Measurements from ENCODE around the gene ZNF625. TPM values are rescaled to one million over a fixed set of nuclear protein-coding genes. Genes with fewer than 3 reads are reported as not detected.

Gene ZNF625
- total RNA-seq, 1 experiment from 2014 or later: not detected

DNA sequence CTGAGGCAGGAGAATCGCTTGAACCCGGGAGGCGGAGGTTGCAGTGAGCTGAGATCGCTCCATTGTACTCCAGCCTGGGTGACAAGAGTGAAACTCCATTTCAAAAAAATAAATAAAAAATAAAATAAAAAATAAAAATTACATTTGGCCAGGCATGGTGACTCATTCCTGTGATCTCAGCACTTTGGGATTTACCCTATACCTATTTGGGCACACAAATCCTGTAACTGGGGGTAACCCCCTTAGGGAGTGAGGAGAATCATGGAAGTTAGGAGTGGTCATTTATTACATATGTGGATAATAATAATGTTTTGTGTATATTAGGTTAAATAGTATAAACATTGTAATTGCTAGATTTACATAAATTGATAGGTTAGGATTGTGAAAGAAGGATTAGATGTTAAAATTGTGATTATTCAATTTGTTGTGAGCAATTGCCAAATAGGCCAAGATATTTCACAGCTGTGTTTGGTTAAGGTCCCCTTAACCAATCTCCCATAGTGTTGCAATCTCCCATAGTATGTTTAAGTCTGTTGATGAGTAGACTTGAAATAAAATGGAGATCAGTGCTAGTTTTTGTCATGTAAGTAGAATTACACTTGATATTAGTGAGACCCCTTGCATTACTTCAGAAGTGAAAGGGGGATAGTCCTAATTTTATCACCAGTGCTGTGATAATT lies 61.3 kb downstream of the ZNF625 start:
- peaks cover 17% of the 10 kb centered on the region for H3K9me3 Mint-ChIP-seq (ENCODE audit: low read depth, unreplicated experiment)
- H3K27me3 Mint-ChIP-seq (ENCODE audit: unreplicated experiment): no peaks in the 10 kb centered on the region
- TF ChIP-seq, protein P1, sequence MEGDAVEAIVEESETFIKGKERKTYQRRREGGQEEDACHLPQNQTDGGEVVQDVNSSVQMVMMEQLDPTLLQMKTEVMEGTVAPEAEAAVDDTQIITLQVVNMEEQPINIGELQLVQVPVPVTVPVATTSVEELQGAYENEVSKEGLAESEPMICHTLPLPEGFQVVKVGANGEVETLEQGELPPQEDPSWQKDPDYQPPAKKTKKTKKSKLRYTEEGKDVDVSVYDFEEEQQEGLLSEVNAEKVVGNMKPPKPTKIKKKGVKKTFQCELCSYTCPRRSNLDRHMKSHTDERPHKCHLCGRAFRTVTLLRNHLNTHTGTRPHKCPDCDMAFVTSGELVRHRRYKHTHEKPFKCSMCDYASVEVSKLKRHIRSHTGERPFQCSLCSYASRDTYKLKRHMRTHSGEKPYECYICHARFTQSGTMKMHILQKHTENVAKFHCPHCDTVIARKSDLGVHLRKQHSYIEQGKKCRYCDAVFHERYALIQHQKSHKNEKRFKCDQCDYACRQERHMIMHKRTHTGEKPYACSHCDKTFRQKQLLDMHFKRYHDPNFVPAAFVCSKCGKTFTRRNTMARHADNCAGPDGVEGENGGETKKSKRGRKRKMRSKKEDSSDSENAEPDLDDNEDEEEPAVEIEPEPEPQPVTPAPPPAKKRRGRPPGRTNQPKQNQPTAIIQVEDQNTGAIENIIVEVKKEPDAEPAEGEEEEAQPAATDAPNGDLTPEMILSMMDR (IDR thresholded peaks at IDR 0.05; ENCODE audit: unreplicated experiment): no peak
- H3K27ac Mint-ChIP-seq (ENCODE audit: unreplicated experiment): no peak overlapping the region
- intact Hi-C loops (cut with micrococcal nuclease; ENCODE audit: unreplicated experiment): no loop called here
- no peaks in the 10 kb centered on the region for H3K4me1 Mint-ChIP-seq (ENCODE audit: low read depth, unreplicated experiment)
- no peak for DNase-seq
- CTCF ChIA-PET: no interaction called here
- BruUV-seq (replicated peaks): no TSS peak
- no peak overlapping the region for H3K4me3 Mint-ChIP-seq (ENCODE audit: low read depth, unreplicated experiment)
- H3K36me3 Mint-ChIP-seq (ENCODE audit: insufficient read depth, unreplicated experiment): no peaks in the 10 kb centered on the region

Other genes starting within 250 kb of the ZNF625 start
- gene ZNF700, start 231.6 kb downstream of the ZNF625 start, total RNA-seq (2022): 11.4 and 11.7 TPM in 2 replicates
- 1.7 and 2.0 TPM in 2 replicates for gene ZNF763, start 191.7 kb downstream of the ZNF625 start, total RNA-seq (2022)
- gene ZNF433, start 121.1 kb downstream of the ZNF625 start, total RNA-seq (2022): 3.0 and 3.7 TPM in 2 replicates
- gene ZNF878, start 103.8 kb downstream of the ZNF625 start, total RNA-seq (2022): 0.49 and 0.66 TPM in 2 replicates
- gene ZNF844, start 92.0 kb downstream of the ZNF625 start, total RNA-seq (2022): not detected in 2 replicates
- gene ZNF20, start 16.4 kb downstream of the ZNF625 start, total RNA-seq (2022): 2.0 and 4.5 TPM in 2 replicates
- 4.3 and 4.9 TPM in 2 replicates for gene ZNF136, start 6.4 kb upstream of the ZNF625 start, total RNA-seq (2022)
- gene ZNF44, start 138.1 kb upstream of the ZNF625 start, total RNA-seq (2022): 5.7 and 6.8 TPM in 2 replicates
- 0.81 and 1.3 TPM in 2 replicates for gene ZNF563, start 176.9 kb upstream of the ZNF625 start, total RNA-seq (2022)
- gene ZNF442, start 208.9 kb upstream of the ZNF625 start, total RNA-seq (2022): 1.3 and 1.4 TPM in 2 replicates
- 5.1 and 7.4 TPM in 2 replicates for gene ZNF799, start 244.5 kb upstream of the ZNF625 start, total RNA-seq (2022)

Measured in Calu3 (cell line).